Measurements from ENCODE around the gene GRN.
"Not testable (repeated sequence)": the region's sequence is repeated elsewhere in the genome, so short reads cannot be mapped to it uniquely, and the experiment has no call there.

GRCh38 chr17:44347206-44348055, 2.3 kb downstream of the GRN start:
- not testable (repeated sequence) for TF ChIP-seq CTCF (IDR thresholded peaks at IDR 0.05; ENCODE audit: extremely low read depth in 1 of 2, insufficient read depth in 1 of 2, low read depth in 1 of 2, low read length in 2 of 2); EZH2 (IDR thresholded peaks at IDR 0.05; ENCODE audit: borderline replicate concordance, low read depth, low read length, severe bottlenecking); POLR2A (IDR thresholded peaks at IDR 0.05; ENCODE audit: low read depth, low read length)

Measured in endothelial cell of umbilical vein (primary cell).